H1 (cell line): ENCODE results near the gene UBAP1. TPM values are rescaled to one million over a fixed set of nuclear protein-coding genes. Genes with fewer than 3 reads are reported as not detected.
"Not testable (repeated sequence)": the region's sequence is repeated elsewhere in the genome, so short reads cannot be mapped to it uniquely, and the experiment has no call there.

Experiments used
- CTCF ChIA-PET: fragments of 300-600 bp; sonication (Branson Sonifier 250); formaldehyde crosslinking; loops from one replicate; lab custom pipeline; 2021; ENCODE audit not compliant: partially characterized antibody; lab: Charles Lee
- POLR2A ChIA-PET: fragments of 300-600 bp; sonication (Branson Sonifier 250); formaldehyde crosslinking; loops from one replicate; lab custom pipeline; 2021; ENCODE audit warnings: inconsistent platforms; ENCODE audit not compliant: partially characterized antibody; lab: Charles Lee
- DNase-seq, 2 experiments: peaks; one replicate each; pipeline versions ENCODE4 v3.0.0 to v3.0.0-alpha.2; 2010 to 2022; ENCODE audit warnings: low spot score in 2 of 2, low read depth in 1 of 2, mixed read lengths in 1 of 2
- FAIRE-seq: peaks from 2 replicates; lab custom pipeline; 2011; peaks lifted over from hg19 to GRCh38; lab: Jason Lieb, UNC
- H2AFZ ChIP-seq: 2 replicates; pipeline ENCODE4 v1.8.1; 2012; ENCODE audit warnings: low read length, inconsistent platforms
- H2AK5ac ChIP-seq: 2 replicates; pipeline ENCODE4 v1.6.1; 2013; ENCODE audit warnings: low read depth, low read length
- H2BK120ac ChIP-seq: replicated peaks from 2 replicates; pipeline ENCODE3; 2013; ENCODE audit warnings: low read depth, low read length, inconsistent platforms
- H2BK12ac ChIP-seq: 2 replicates; pipeline ENCODE4 v1.6.1; 2013; ENCODE audit warnings: low read depth, low read length
- H2BK15ac ChIP-seq: 2 replicates; pipeline ENCODE4 v1.6.1; 2013; ENCODE audit warnings: low read length
- H2BK20ac ChIP-seq: 2 replicates; pipeline ENCODE4 v1.6.1; 2013; ENCODE audit warnings: low read length
- H2BK5ac ChIP-seq: 2 replicates; pipeline ENCODE4 v1.6.1; 2013; ENCODE audit warnings: low read depth, low read length
- H3K14ac ChIP-seq: 2 replicates; pipeline ENCODE4 v1.6.1; 2013; ENCODE audit warnings: inconsistent platforms; ENCODE audit not compliant: insufficient read length
- H3K18ac ChIP-seq: 2 replicates; pipeline ENCODE4 v1.6.1; 2013; ENCODE audit warnings: low read length; ENCODE audit errors: extremely low read depth
- H3K23ac ChIP-seq: 2 replicates; pipeline ENCODE4 v1.6.1; 2013; ENCODE audit warnings: inconsistent platforms; ENCODE audit not compliant: insufficient read length
- H3K23me2 ChIP-seq: 2 replicates; pipeline ENCODE4 v1.6.1; 2013; ENCODE audit warnings: low read depth, low read length
- H3K27ac ChIP-seq: 2 replicates; pipeline ENCODE4 v1.6.1; 2011; ENCODE audit warnings: low read depth, low read length, inconsistent platforms
- H3K27me3 ChIP-seq, 4 experiments: replicated peaks in 1 of 4; 1 replicate in 1 of 4; 2 replicates in 3 of 4; pipeline versions ENCODE4 v1.6.1 to v1.8.1; 2011 to 2013; ENCODE audit warnings: low read length in 3 of 4, mild to moderate bottlenecking in 3 of 4, inconsistent platforms in 2 of 4, mixed read lengths in 2 of 4, moderate library complexity in 1 of 4; ENCODE audit not compliant: control insufficient read depth in 3 of 4, insufficient read depth in 3 of 4; ENCODE audit errors: extremely low read depth in 1 of 4
- H3K36me3 ChIP-seq, 4 experiments: 2 replicates each; pipeline versions ENCODE4 v1.6.1 to v1.8.1; 2011 to 2013; ENCODE audit warnings: mild to moderate bottlenecking in 4 of 4, low read length in 3 of 4, moderate library complexity in 2 of 4, control low read depth in 1 of 4, inconsistent platforms in 1 of 4; ENCODE audit not compliant: insufficient read depth in 4 of 4, control insufficient read depth in 2 of 4
- H3K4ac ChIP-seq: replicated peaks from 2 replicates; pipeline ENCODE3; 2013; ENCODE audit warnings: low read length, low read depth, mixed read lengths, inconsistent platforms; ENCODE audit not compliant: insufficient read length
- H3K4me1 ChIP-seq, 4 experiments: replicated peaks in 1 of 4; 1 replicate in 1 of 4; 2 replicates in 3 of 4; pipeline versions ENCODE4 v1.6.1 to v1.8.1; 2011 to 2013; ENCODE audit warnings: low read length in 3 of 4, inconsistent platforms in 2 of 4, mixed read lengths in 1 of 4; ENCODE audit not compliant: insufficient read depth in 4 of 4, control insufficient read depth in 3 of 4
- H3K4me2 ChIP-seq, 2 experiments: 2 replicates each; pipeline versions ENCODE4 v1.6.1 to v1.8.1; 2011 to 2013; ENCODE audit warnings: low read depth in 2 of 2, low read length in 2 of 2, control low read depth in 1 of 2, inconsistent platforms in 1 of 2, mild to moderate bottlenecking in 1 of 2; ENCODE audit not compliant: insufficient read depth in 1 of 2
- H3K4me3 ChIP-seq, 4 experiments: fragments of 200-600, 300-600 bp in 1 of 4; sonication (generic), shearing (Covaris generic), sonication (Bioruptor Twin) in 1 of 4; 2 replicates each; pipeline versions ENCODE4 v1.5.1 to v1.8.1; 2011 to 2016; ENCODE audit warnings: low read length in 4 of 4, low read depth in 3 of 4, control low read depth in 2 of 4, inconsistent platforms in 2 of 4, mild to moderate bottlenecking in 2 of 4, mixed read lengths in 1 of 4, moderate library complexity in 1 of 4; ENCODE audit not compliant: insufficient read depth in 2 of 4; ENCODE audit errors: extremely low read depth in 1 of 4
- H3K56ac ChIP-seq: replicated peaks from 2 replicates; pipeline ENCODE3; 2013; ENCODE audit warnings: low read depth, mild to moderate bottlenecking, mixed read lengths, low read length, inconsistent platforms; ENCODE audit not compliant: insufficient read length
- H3K79me1 ChIP-seq: 2 replicates; pipeline ENCODE4 v1.6.1; 2013; ENCODE audit warnings: low read depth, low read length, control low read depth
- H3K79me2 ChIP-seq, 2 experiments: 2 replicates each; pipeline versions ENCODE4 v1.6.1 to v1.8.1; 2012 to 2013; ENCODE audit warnings: low read length in 2 of 2, mild to moderate bottlenecking in 2 of 2, inconsistent platforms in 1 of 2; ENCODE audit not compliant: insufficient read depth in 2 of 2, control insufficient read depth in 1 of 2
- H3K9ac ChIP-seq, 4 experiments: replicated peaks in 1 of 4; 1 replicate in 1 of 4; 2 replicates in 3 of 4; pipeline versions ENCODE4 v1.6.1 to v1.8.1; 2011 to 2013; ENCODE audit warnings: low read depth in 3 of 4, low read length in 3 of 4, control low read depth in 2 of 4, mild to moderate bottlenecking in 2 of 4, moderate library complexity in 2 of 4, inconsistent platforms in 1 of 4; ENCODE audit errors: extremely low read depth in 1 of 4
- H3K9me3 ChIP-seq, 2 experiments: 2 replicates each; pipeline versions ENCODE4 v1.6.1 to v1.8.1; 2012 to 2013; ENCODE audit warnings: mild to moderate bottlenecking in 2 of 2, moderate library complexity in 2 of 2, control low read depth in 1 of 2, inconsistent platforms in 1 of 2, low read depth in 1 of 2, low read length in 1 of 2, mixed read lengths in 1 of 2; ENCODE audit not compliant: insufficient read depth in 2 of 2
- H4K20me1 ChIP-seq, 2 experiments: replicated peaks in 1 of 2; 2 replicates each; pipeline versions ENCODE3 to v1.8.1; 2011 to 2013; ENCODE audit warnings: inconsistent platforms in 2 of 2, low read length in 2 of 2, mild to moderate bottlenecking in 1 of 2; ENCODE audit not compliant: insufficient read depth in 2 of 2, control insufficient read depth in 1 of 2
- H4K5ac ChIP-seq: 2 replicates; pipeline ENCODE4 v1.6.1; 2013; ENCODE audit warnings: low read length, low read depth, mixed read lengths, inconsistent platforms; ENCODE audit not compliant: insufficient read length
- H4K8ac ChIP-seq: 2 replicates; pipeline ENCODE4 v1.8.0; 2013; ENCODE audit warnings: mild to moderate bottlenecking, moderate library complexity, low read length, inconsistent platforms; ENCODE audit not compliant: insufficient read depth; ENCODE audit errors: extremely low read depth
- H4K91ac ChIP-seq: replicated peaks from 2 replicates; pipeline ENCODE3; 2013; ENCODE audit warnings: low read length, mixed read lengths, inconsistent platforms; ENCODE audit not compliant: insufficient read length
- BACH1 ChIP-seq: IDR thresholded peaks from 2 replicates; pipeline ENCODE4 v1.6.1; 2012; ENCODE audit warnings: low read length, improper control_type of control experiment
- GABPA ChIP-seq: IDR thresholded peaks from 2 replicates; pipeline ENCODE4 v1.6.1; 2011; ENCODE audit warnings: mild to moderate bottlenecking, low read length, moderate library complexity, borderline replicate concordance; ENCODE audit not compliant: insufficient read depth
- RXRA ChIP-seq: IDR thresholded peaks from 2 replicates; pipeline ENCODE4 v1.6.1; 2011; ENCODE audit warnings: low read depth, mild to moderate bottlenecking, low read length, moderate library complexity; ENCODE audit not compliant: insufficient read depth
- SRF ChIP-seq: IDR thresholded peaks from 2 replicates; pipeline ENCODE4 v1.6.1; 2011; ENCODE audit warnings: mild to moderate bottlenecking, low read depth, low read length, moderate library complexity
- TCF12 ChIP-seq: IDR thresholded peaks from 2 replicates; pipeline ENCODE4 v1.6.1; 2011; ENCODE audit warnings: low read depth, mild to moderate bottlenecking, low read length
- WGBS, 2 experiments: shearing (Covaris generic) in 1 of 2; methylation state at CpG; one replicate each; pipeline versions ENCODE4 v1.1.6 to v1.1.7; 2013 to 2015; ENCODE audit warnings: low lambda C conversion rate in 2 of 2, mixed read lengths in 2 of 2, inconsistent platforms in 1 of 2, low coverage in 1 of 2, missing lambda C conversion rate in 1 of 2; ENCODE audit not compliant: insufficient replicate concordance in 2 of 2, insufficient coverage in 1 of 2, insufficient read length in 1 of 2; ENCODE audit errors: extremely low coverage in 1 of 2, missing lambda C conversion rate in 1 of 2; 5-methylcytosine and 5-hydroxymethylcytosine counted together
- polyA plus RNA-seq, 7 experiments: library from polyadenylated mRNA; depleted of rRNA in 3 of 7; stranded (reverse) in 5 of 7; unstranded in 2 of 7; fragments of >200 nt in 5 of 7; fragments of 200-250 nt in 2 of 7; gene quantifications; 1 replicate in 5 of 7; 2 replicates in 1 of 7; 4 replicates in 1 of 7; pipeline versions ENCODE4 v1.2.1 to v1.2.3, GENCODE V29; 2011 to 2013; ENCODE audit warnings: missing spikeins in 2 of 7, mixed read lengths in 2 of 7
- total RNA-seq: library from RNA; stranded (reverse); fragmentation: NEBNext Ultra II Directional; extraction: Animal tissue kit (Norgen Biotek cat#: 25700); gene quantifications from 2 replicates; pipeline ENCODE4 v1.2.1, GENCODE V29; 2021

UBAP1 gene
- total and polyA plus RNA-seq, 2 of the 8 experiments (the other 6 are each of a cell fraction or from before 2014, with no cell fraction given): 31.3 to 31.4 TPM

DNA sequence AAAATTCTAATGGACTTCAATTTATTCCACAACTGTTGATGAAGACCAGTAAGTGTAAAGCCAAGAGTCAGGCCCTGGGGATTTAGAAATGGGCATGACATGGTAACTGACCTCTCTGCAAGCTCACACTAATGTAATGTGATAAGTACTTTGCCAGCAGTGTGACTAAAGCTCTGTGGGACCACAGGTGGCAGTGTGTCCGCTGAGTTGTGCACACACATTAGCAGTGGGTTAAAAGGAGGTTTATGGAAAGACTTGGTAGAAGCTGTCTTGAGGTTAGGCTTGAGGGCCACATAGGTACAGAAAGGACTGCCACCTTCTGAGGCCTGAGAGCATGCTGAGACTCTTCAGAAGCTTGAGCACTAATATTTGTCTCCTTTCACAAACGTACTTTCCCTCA lies 67.6 kb downstream of the UBAP1 start (continued):
- TF ChIP-seq SRF (no peak), RXRA (no peak), GABPA (no peak), BACH1 (no peak), TCF12 (no peak)

DNA sequence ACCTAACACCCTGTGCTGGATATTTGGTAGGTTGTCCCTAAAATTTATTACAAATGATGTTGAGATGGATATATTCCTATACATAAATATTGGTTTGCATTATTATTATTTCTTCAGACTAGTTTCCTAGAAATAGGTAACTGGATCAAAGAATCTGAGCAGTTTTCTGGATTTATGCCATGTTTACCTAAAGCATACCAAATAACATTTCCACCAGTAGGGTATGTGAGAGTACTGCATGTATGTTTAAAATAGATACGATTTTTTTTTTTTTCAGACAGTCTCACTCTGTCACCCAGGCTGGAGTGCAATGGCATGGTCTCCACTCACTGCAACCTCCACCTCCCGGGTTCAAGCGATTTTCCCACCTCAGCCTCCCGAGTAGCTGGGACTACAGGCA lies 68.9 kb downstream of the UBAP1 start:
- H2BK15ac ChIP-seq, H4K8ac ChIP-seq, H3K4me1 ChIP-seq, H4K5ac ChIP-seq, H2BK12ac ChIP-seq, H3K79me2 ChIP-seq, FAIRE-seq, H2BK5ac ChIP-seq, H2BK20ac ChIP-seq, POLR2A ChIA-PET, CTCF ChIA-PET, H3K18ac ChIP-seq, H3K27me3 ChIP-seq, H3K4me2 ChIP-seq, H3K23ac ChIP-seq, H3K79me1 ChIP-seq, H3K14ac ChIP-seq, H2AFZ ChIP-seq, H3K23me2 ChIP-seq, H3K4ac ChIP-seq, DNase-seq, H3K9me3 ChIP-seq, H4K20me1 ChIP-seq, H3K27ac ChIP-seq, H2BK120ac ChIP-seq, H2AK5ac ChIP-seq, H4K91ac ChIP-seq, H3K4me3 ChIP-seq, H3K56ac ChIP-seq, H3K9ac ChIP-seq: not testable (repeated sequence)
- H3K36me3 ChIP-seq: peaks cover 0 to 33% (median 8%) of the 10 kb centered on the region in 4 experiments; a peak in 7 of 8 replicates
- WGBS, 2 experiments: 92% methylated on average over 4 of the region's 4 CpGs; no CpG with 5 or more reads in 1 of the 2 experiments
